Keratinocyte (primary cell): ENCODE measurements around the gene ARID1B. TPM values are rescaled to one million over a fixed set of nuclear protein-coding genes. Genes with fewer than 3 reads are reported as not detected.
"Not testable (repeated sequence)": the region's sequence is repeated elsewhere in the genome, so short reads cannot be mapped to it uniquely, and the experiment has no call there.

Experiments
- DNase-seq: peaks from one replicate; pipeline ENCODE4 v3.0.0-alpha.2; 2011; ENCODE audit warnings: low read depth, missing footprints, low spot score
- FAIRE-seq: peaks from 2 replicates; lab custom pipeline; 2011; peaks lifted over from hg19 to GRCh38; lab: Jason Lieb, UNC
- H2AFZ ChIP-seq: 2 replicates; pipeline ENCODE4 v1.6.0; 2012; ENCODE audit warnings: low read length, control low read depth, inconsistent platforms; ENCODE audit not compliant: control insufficient read depth
- H3K27ac ChIP-seq: 2 replicates; pipeline ENCODE4 v1.5.1; 2011; ENCODE audit warnings: low read length; ENCODE audit not compliant: control insufficient read depth, insufficient read depth
- H3K27me3 ChIP-seq: 3 replicates; pipeline ENCODE4 v1.6.0; 2011; ENCODE audit warnings: low read length; ENCODE audit not compliant: control insufficient read depth, insufficient read depth; ENCODE audit errors: extremely low read depth
- H3K36me3 ChIP-seq, 2 experiments: 2 replicates in 1 of 2; 3 replicates in 1 of 2; pipeline ENCODE4 v1.5.1; 2011; ENCODE audit warnings: low read length in 2 of 2, mild to moderate bottlenecking in 1 of 2; ENCODE audit not compliant: control insufficient read depth in 2 of 2, insufficient read depth in 2 of 2; ENCODE audit errors: extremely low read depth in 1 of 2
- H3K4me1 ChIP-seq: 3 replicates; pipeline ENCODE4 v1.5.1; 2011; ENCODE audit warnings: low read length; ENCODE audit not compliant: control insufficient read depth, insufficient read depth; ENCODE audit errors: extremely low read depth
- H3K4me2 ChIP-seq: 3 replicates; pipeline ENCODE4 v1.6.0; 2011; ENCODE audit warnings: low read depth, low read length; ENCODE audit not compliant: control insufficient read depth, insufficient read depth; ENCODE audit errors: extremely low read depth
- H3K4me3 ChIP-seq, 3 experiments: fragments of 200-600 bp in 1 of 3; sonication (generic) in 1 of 3; 2 replicates in 2 of 3; 3 replicates in 1 of 3; pipeline ENCODE4 v1.5.1; 2011 to 2016; ENCODE audit warnings: low read length in 3 of 3, mild to moderate bottlenecking in 3 of 3, control low read depth in 2 of 3, inconsistent platforms in 1 of 3, low read depth in 1 of 3, mixed read lengths in 1 of 3, mixed run types in 1 of 3, moderate library complexity in 1 of 3; ENCODE audit not compliant: control insufficient read depth in 2 of 3, insufficient read depth in 2 of 3; ENCODE audit errors: extremely low read depth in 1 of 3
- H3K79me2 ChIP-seq: 2 replicates; pipeline ENCODE4 v1.6.0; 2012; ENCODE audit warnings: low read length; ENCODE audit not compliant: control insufficient read depth, insufficient read depth
- H3K9ac ChIP-seq: 3 replicates; pipeline ENCODE4 v1.6.0; 2011; ENCODE audit warnings: low read length; ENCODE audit not compliant: control insufficient read depth, insufficient read depth; ENCODE audit errors: extremely low read depth
- H3K9me1 ChIP-seq: 3 replicates; pipeline ENCODE4 v1.6.0; 2011; ENCODE audit warnings: low read length; ENCODE audit not compliant: control insufficient read depth, insufficient read depth; ENCODE audit errors: extremely low read depth
- H3K9me3 ChIP-seq: 2 replicates; pipeline ENCODE4 v1.5.1; 2012; ENCODE audit warnings: low read depth, low read length; ENCODE audit not compliant: control insufficient read depth
- H4K20me1 ChIP-seq: 3 replicates; pipeline ENCODE4 v1.6.0; 2011; ENCODE audit warnings: low read length; ENCODE audit not compliant: control insufficient read depth, insufficient read depth; ENCODE audit errors: extremely low read depth
- CTCF ChIP-seq, 3 experiments: IDR thresholded peaks in 1 of 3; conservative IDR thresholded peaks in 1 of 3; optimal IDR thresholded peaks in 1 of 3; 2 replicates in 2 of 3; 3 replicates in 1 of 3; pipeline versions ENCODE3 to v1.5.1; 2011; ENCODE audit warnings: low read length in 3 of 3, mild to moderate bottlenecking in 3 of 3, moderate library complexity in 2 of 3, control low read depth in 1 of 3, inconsistent platforms in 1 of 3; ENCODE audit not compliant: insufficient read depth in 2 of 3; ENCODE audit errors: extremely low read depth in 1 of 3
- EZH2 ChIP-seq: IDR thresholded peaks from one replicate; pipeline ENCODE4 v1.6.1; 2012; ENCODE audit warnings: inconsistent platforms, mild to moderate bottlenecking, low read length, moderate library complexity
- dilution Hi-C: fragments of 300-500 bp; cut with MboI; formaldehyde crosslinking; loops from one replicate; pipeline ENCODE4 v1.7.0; 2020; ENCODE audit warnings: low sequenced_read_pairs; ENCODE audit not compliant: extremely low pct_ligation_motif_present
- polyA plus RNA-seq, 5 experiments: library from polyadenylated mRNA; depleted of rRNA in 3 of 5; stranded (reverse) in 3 of 5; stranded (forward) in 1 of 5; unstranded in 1 of 5; fragments of >200 nt; gene quantifications; 1 replicate in 1 of 5; 2 replicates in 3 of 5; 3 replicates in 1 of 5; pipeline versions ENCODE4 v1.2.1 to v1.2.3, GENCODE V29; 2011 to 2012; ENCODE audit warnings: missing spikeins in 2 of 5, low read depth in 1 of 5, low replicate concordance in 1 of 5

ARID1B gene
- polyA plus RNA-seq, 1 donor (not counting 4 experiments of a cell fraction or from before 2014, with no cell fraction given), result 14.9 TPM

- Histone ChIP-seq H3K4me3 (no peak overlapping the region), H3K4me1 (peaks cover 40% of the 10 kb centered on the region), H3K79me2 (peaks cover 11% of the 10 kb centered on the region), H2AFZ (no peak overlapping the region), H3K9me3 (no peaks in the 10 kb centered on the region), H3K27me3 (no peaks in the 10 kb centered on the region), H3K9ac (no peak overlapping the region), H4K20me1 (no peaks in the 10 kb centered on the region), H3K4me2 (no peak overlapping the region), H3K27ac (no peak overlapping the region), H3K36me3 (peaks cover 0 to 2% of the 10 kb centered on the region in 2 experiments), H3K9me1 (no peaks in the 10 kb centered on the region)
- dilution Hi-C loops, result no loop called here
- DNase-seq (no peak), FAIRE-seq (no peak)
- no peak for TF ChIP-seq CTCF (optimal IDR thresholded peaks at IDR 0.05 in 1 of 3, IDR thresholded peaks at IDR 0.05 in 1 of 3, conservative IDR thresholded peaks at IDR 0.05 in 1 of 3; ENCODE audit: extremely low read depth in 1 of 3, insufficient read depth in 2 of 3, low read length in 3 of 3)
- no peak for TF ChIP-seq EZH2
Measured at GRCh38 chr6:157038610-157039009, 261.4 kb downstream of the ARID1B start.

GRCh38 chr6:157039639-157040038, 262.5 kb downstream of the ARID1B start:
- H3K9ac ChIP-seq, DNase-seq, H3K27me3 ChIP-seq, H3K9me1 ChIP-seq, dilution Hi-C loops, H2AFZ ChIP-seq, H3K79me2 ChIP-seq, H3K4me2 ChIP-seq, H4K20me1 ChIP-seq, H3K36me3 ChIP-seq, H3K9me3 ChIP-seq, FAIRE-seq, H3K27ac ChIP-seq, H3K4me3 ChIP-seq: not testable (repeated sequence)
- peaks cover 31% of the 10 kb centered on the region for H3K4me1 ChIP-seq

GRCh38 chr6:157040191-157040590, 263.0 kb downstream of the ARID1B start:
- TF ChIP-seq CTCF (optimal IDR thresholded peaks at IDR 0.05 in 1 of 3, IDR thresholded peaks at IDR 0.05 in 1 of 3, conservative IDR thresholded peaks at IDR 0.05 in 1 of 3; ENCODE audit: extremely low read depth in 1 of 3, insufficient read depth in 2 of 3, low read length in 3 of 3) (no peak), EZH2 (no peak)
- no peak overlapping the region for H2AFZ ChIP-seq
- H3K36me3 ChIP-seq, result peaks cover 0 to 2% of the 10 kb centered on the region in 2 experiments
- H3K9me3 ChIP-seq, result no peaks in the 10 kb centered on the region
- dilution Hi-C loops, result no loop called here
- H3K27me3 ChIP-seq, result no peaks in the 10 kb centered on the region
- no peak overlapping the region for H3K4me3 ChIP-seq
- peaks cover 26% of the 10 kb centered on the region for H3K4me1 ChIP-seq
- H3K79me2 ChIP-seq, result peaks cover 2% of the 10 kb centered on the region
- no peak overlapping the region for H3K4me2 ChIP-seq
- H3K27ac ChIP-seq, result no peak overlapping the region
- no peak overlapping the region for H3K9ac ChIP-seq
- no peaks in the 10 kb centered on the region for H3K9me1 ChIP-seq
- no peak for FAIRE-seq
- DNase-seq, result no peak
- H4K20me1 ChIP-seq, result no peaks in the 10 kb centered on the region
